ENCODE measurements around the gene PNPT1.
A peak's percentile ranks its signal among the peaks of the same experiment; 100 is the strongest.
"Not testable (repeated sequence)": the region's sequence is repeated elsewhere in the genome, so short reads cannot be mapped to it uniquely, and the experiment has no call there.

PNPT1 gene

GRCh38 chr2:55693181-55694125 is at the start of gene PNPT1:
TSS of gene PNPT1 (minus strand) at chr2:55693844. CDS start at chr2:55693823, 21 bp downstream.
- peak; percentile 91 for DNase-seq (ENCODE audit: low read depth)

DNA sequence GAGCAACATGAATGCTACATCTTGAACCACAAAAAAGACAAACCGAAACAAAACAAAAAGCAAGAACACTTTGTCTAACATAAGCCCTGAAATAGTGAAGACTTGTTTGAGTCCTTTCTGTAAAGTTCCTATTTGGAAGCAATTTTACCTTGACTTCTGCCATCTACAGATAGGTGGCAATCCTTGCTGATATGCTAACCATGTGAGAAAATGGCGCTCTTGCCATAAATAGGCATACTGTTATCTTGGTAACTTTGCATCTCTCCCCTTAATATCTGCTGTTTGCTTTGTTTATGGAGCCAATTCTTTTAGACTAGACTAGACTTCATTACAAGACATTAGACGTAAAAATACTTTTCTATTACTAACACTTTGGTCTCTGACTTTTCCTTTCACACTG is 49.4 kb upstream of the PNPT1 start:
- DNase-seq (ENCODE audit: low read depth): no peak

- peak; percentile 32 for DNase-seq (ENCODE audit: low read depth)
These were observed 42.4 kb upstream of the PNPT1 start for GRCh38 chr2:55736019-55736536.

- no peak for DNase-seq (ENCODE audit: low read depth)
These were observed 41.1 kb upstream of the PNPT1 start for GRCh38 chr2:55734726-55735125.

GRCh38 chr2:55733335-55733734 is 39.7 kb upstream of the PNPT1 start:
- DNase-seq (ENCODE audit: low read depth): no peak

- no peak for DNase-seq (ENCODE audit: low read depth)
These were observed 39.2 kb upstream of the PNPT1 start for GRCh38 chr2:55732854-55733253.

- DNase-seq (ENCODE audit: low read depth): no peak
These were observed 35.6 kb upstream of the PNPT1 start for GRCh38 chr2:55729136-55729685.

DNA sequence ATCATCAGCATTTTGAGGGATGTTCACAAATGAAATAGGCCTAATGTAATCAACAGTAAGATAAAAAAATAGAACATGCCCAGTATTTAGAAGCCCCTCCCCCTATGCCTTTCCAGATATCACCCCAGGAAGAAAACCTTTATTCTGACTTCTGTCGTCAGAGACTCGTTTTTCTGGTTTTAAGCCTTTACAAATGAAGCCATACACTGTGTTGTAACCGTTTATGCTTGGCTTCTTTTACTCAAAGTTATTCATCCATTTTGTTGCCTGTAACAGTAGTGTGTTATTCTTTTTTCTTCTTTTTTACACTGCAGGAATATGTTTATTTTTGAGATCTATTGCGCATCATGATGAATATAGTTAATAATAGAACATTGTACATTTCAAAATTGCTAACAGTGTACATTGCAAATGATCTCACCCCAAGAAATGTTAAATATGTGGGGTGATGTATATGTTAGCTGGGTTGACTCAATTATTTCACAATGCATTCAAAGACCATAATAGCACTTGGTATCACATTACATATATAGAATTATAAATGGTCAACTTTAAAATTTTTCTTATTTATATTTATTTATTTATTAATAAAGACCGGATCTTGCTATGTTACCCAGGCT is 28.1 kb upstream of the PNPT1 start:
- DNase-seq (ENCODE audit: low read depth): peak; percentile 22

DNA sequence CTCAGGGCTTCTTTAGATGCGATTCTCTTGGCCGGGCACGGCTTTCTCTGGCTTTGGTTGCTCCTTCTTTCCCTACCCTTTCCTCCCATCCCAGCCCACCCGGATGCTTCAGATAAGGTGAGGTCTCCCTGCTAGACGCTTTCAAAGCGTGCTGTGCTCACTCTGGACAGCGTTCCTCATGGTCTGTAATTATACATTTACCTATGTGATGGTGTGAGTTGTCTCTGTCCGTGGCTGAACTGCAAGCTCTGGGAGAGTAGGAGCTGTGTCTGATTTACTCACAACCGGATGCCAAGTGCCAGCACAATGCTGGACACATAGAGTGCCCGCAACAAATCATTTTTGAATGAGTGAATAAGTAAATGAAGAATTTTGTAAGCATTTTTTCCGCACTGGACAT is 26.8 kb upstream of the PNPT1 start:
- DNase-seq (ENCODE audit: low read depth): no peak

DNA sequence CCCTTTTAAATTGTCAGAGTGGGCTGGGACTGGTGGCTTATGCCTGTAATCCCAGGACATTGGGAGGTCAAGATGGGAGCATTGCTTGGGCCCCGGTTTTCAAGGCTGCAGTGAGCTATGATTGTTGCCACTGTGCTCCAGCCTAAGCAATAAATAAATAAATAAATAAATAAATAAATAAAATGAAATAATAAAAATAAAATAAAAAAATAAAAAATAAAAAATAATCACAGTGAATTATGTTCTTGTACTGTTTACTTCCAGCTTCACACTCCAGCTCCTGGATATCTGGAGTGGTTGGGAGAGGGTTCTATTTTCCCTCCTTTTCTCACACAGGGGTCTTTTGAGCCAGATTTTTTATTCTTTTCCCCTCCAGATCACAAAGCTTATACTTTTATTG is 26.2 kb upstream of the PNPT1 start:
- no peak for DNase-seq (ENCODE audit: low read depth)

DNA sequence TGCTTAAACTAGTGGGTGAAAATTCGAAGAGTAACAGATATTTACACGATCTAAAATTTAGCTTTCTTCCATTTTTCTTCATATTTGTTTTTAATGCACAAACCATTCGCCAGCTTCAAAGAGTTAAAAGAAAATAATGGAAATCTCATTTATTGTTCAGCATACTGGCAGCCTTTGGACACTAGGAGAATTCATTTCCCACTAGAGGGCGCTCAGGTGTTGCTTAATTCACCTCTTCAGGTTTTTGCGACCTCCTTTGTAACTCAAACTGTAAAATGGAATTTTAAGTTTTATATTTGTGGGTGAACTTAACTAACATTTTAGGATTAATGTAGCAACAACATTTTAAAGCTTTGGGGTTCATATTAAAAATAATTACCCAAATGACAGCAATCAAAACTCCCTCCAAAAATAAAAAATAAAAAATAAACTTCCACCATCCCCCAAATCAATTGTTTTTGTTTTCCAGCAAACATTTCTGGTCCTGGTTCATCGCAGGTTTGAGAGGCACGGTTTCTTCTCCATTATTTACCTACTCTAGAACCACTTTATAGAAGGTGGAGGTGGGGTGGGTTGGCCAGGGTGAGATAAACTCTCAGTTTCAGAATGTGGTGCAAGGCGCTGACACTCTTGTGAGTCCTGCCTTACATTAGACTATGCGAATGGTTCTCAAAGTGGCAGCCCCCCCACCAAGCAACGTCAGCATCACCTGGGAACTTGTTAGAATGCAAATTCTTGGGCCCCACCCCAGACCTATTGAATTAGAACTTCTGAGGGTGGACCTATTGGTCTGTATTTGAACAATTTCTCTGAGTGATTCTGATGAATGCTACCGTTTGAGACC is 24.7 kb upstream of the PNPT1 start:
- DNase-seq (ENCODE audit: low read depth): peak; percentile 74

DNA sequence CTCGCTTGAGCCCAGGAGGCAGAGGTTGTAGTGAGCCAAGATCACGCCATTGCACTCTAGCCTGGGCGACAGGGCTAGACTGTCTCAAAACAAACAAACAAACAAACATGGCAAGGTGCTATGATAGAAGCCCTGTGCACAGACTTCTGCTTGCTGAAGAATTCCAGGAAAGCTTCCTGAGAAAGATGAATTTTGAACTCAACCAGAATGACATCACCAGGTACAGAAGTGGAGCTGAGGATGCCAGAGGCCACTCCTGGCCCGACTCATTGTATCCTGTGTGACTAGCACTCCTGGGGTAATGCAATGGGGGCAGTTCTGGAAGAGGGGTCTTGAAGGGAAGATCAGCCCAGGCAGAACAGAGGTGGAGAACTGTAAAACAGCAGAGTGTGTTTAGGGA is 22.0 kb upstream of the PNPT1 start:
- no peak for DNase-seq (ENCODE audit: low read depth)

DNA sequence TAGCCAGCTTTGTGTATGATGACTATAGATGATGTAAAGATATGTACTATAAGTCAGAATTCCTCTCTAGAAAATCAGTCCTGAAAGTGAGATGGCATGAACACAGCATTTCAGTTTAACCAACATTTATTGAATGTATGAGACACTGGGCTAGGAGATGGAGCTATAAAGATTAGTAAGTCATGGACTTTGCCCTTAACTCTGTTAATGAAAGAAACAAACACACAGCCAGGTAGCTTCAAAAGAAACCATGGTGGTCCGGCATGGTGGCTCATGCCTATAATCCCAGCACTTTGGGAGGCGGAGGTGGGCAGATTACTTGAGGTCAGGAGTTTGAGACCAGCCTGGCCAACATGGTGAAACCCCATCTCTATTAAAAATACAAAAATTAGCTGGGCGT is 21.5 kb upstream of the PNPT1 start:
- not testable (repeated sequence) for DNase-seq (ENCODE audit: low read depth)

DNA sequence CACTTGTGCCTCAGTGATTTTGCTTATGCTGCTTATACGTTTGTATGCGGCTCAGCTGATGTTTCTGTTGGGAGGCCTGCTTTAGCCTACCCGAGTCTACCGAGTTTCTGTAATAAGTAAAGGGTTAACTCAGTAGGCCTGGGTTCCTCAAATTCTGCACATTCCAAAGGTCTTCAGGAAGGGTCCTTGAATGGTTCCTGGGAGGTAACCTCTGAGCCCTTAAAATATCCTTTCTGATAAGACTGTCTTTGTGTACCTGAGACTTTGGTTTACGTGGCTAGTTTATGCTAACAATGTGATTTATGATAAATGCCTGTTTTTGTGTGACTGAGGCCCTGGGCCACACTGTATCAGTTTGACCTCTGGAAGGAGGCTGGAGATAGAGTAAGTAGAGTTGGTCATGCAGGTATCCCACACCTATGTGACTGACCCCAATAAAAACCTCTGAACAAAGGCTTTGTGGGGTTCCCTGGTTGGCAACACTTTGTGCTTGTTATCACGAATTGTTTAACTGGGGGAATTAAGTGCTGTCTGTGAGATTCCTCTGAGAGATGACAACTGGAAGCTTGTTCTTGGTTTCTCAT is 18.9 kb upstream of the PNPT1 start:
- DNase-seq (ENCODE audit: low read depth): no peak

- no peak for DNase-seq (ENCODE audit: low read depth)
These were observed 16.4 kb upstream of the PNPT1 start for GRCh38 chr2:55710025-55710424.

GRCh38 chr2:55707751-55708150 is 14.1 kb upstream of the PNPT1 start:
- no peak for DNase-seq (ENCODE audit: low read depth)

- not testable (repeated sequence) for DNase-seq (ENCODE audit: low read depth)
These were observed 12.6 kb upstream of the PNPT1 start for GRCh38 chr2:55706258-55706657.

DNA sequence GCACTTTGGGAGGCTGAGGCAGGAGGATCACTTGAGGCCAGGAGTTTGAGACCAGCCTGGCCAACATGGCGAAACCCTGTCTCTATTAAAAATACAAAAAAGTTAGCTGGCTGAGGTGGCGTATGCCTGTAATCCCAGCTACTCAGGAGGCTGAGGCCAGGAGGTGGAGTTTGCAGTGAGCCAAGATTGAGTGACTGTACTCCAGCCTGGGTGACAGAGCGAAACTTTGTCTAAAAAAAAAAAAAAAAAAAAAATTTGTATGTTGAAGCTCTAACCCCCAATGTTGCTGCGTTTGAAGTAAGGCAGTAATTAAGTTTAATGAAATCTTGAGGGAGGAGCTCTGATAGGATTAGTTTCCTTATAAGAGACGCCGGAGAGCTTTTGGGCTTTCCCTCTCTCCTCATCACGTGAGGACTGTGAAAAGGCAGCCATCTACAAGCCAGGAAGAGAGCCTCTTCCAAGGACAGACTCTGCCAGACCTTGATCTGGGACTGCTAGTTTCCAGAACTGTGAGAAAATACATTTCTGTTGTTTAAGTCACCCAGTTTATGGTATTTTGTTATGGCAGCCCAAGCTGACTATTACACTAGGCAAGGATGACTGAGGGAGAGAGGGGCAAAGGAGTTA is 11.5 kb upstream of the PNPT1 start:
- no peak for DNase-seq (ENCODE audit: low read depth)

DNA sequence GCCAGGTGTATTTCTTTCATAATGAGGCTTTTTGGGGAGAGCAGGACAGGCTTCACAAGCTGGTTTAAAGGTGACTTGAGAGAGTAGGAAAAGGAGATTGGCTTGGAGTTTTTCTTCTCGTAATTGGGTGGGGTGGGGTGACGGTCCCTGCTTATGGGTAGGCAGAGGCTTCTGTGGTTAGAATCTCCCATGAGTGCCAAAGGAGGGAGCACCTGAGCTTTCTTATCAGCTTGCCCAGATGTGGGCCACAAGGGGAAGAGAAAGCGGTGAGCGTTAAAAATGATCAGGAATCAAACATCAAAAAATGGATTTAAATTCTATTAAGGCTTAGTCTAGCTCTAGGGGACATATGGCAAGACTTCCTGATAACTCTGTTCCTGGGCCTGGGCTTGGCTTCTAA is 9.7 kb upstream of the PNPT1 start:
- DNase-seq (ENCODE audit: low read depth): no peak

DNA sequence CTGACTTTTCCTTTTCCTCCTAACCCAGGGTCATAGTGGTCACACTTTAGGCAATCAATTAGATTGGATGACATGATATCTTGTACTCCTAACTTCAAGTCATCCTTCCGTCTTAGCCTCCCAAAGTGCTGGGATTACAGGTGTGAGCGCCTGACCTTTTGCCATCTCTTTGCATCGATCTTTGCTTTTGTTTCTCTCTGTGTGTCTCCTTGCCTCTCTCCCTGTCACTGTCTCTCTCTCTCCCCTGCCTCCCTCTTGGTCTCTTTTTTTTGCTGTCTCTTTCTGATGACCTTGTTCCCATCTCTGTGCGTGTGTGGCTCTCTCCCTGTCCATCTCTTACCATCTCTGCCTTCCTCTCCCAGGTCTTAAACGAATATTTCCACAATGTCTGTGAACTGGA is 904 bp downstream of the PNPT1 start:
- not testable (repeated sequence) for DNase-seq (ENCODE audit: low read depth)

GRCh38 chr2:55672630-55673029 is 21.0 kb downstream of the PNPT1 start:
- no peak for DNase-seq (ENCODE audit: low read depth)
